Spleen (tissue), 11 donors: Measurements from ENCODE around the gene RGS10. TPM values are rescaled to one million over a fixed set of nuclear protein-coding genes. Genes with fewer than 3 reads are reported as not detected.
A peak's percentile ranks its signal among the peaks of the same experiment; 100 is the strongest.

ENCODE experiments used
- DNase-seq: peaks from one replicate; pipeline ENCODE4 v3.0.0-alpha.2; 2020
- H3K27ac ChIP-seq, 8 donors: fragments of 200-600 bp; sonication (generic) in 7 of 8; 1 replicate in 4 of 8; 2 replicates in 4 of 8; pipeline versions ENCODE4 v1.5.0 to v1.8.0; 2016 to 2021; ENCODE audit warnings: inconsistent platforms in 4 of 8, mild to moderate bottlenecking in 4 of 8, moderate library complexity in 1 of 8
- H3K27me3 ChIP-seq, 7 donors: fragments of 200-600 bp; sonication (generic) in 6 of 7; replicated peaks in 1 of 7; 1 replicate in 4 of 7; 2 replicates in 3 of 7; pipeline versions ENCODE4 v1.5.0 to v1.8.0; 2016 to 2021; ENCODE audit warnings: inconsistent platforms in 3 of 7, mild to moderate bottlenecking in 1 of 7
- H3K36me3 ChIP-seq, 6 donors: fragments of 200-600 bp; sonication (generic) in 5 of 6; 1 replicate in 4 of 6; 2 replicates in 2 of 6; pipeline versions ENCODE4 v1.5.0 to v1.8.0; 2016 to 2021; ENCODE audit warnings: inconsistent platforms in 2 of 6
- H3K4me1 ChIP-seq, 6 donors: fragments of 200-600 bp; sonication (generic) in 5 of 6; 1 replicate in 3 of 6; 2 replicates in 3 of 6; pipeline versions ENCODE4 v1.5.0 to v1.8.0; 2016 to 2021; ENCODE audit warnings: inconsistent platforms in 3 of 6
- H3K4me3 ChIP-seq, 8 donors: fragments of 200-600 bp; sonication (generic) in 7 of 8; 1 replicate in 4 of 8; 2 replicates in 4 of 8; pipeline versions ENCODE4 v1.5.0 to v1.8.0; 2016 to 2021; ENCODE audit warnings: inconsistent platforms in 4 of 8, mild to moderate bottlenecking in 4 of 8, moderate library complexity in 2 of 8
- H3K9me3 ChIP-seq, 8 donors: fragments of 200-600 bp; sonication (generic) in 7 of 8; 1 replicate in 4 of 8; 2 replicates in 4 of 8; pipeline versions ENCODE4 v1.5.0 to v1.8.0; 2016 to 2021; ENCODE audit warnings: inconsistent platforms in 4 of 8
- CTCF ChIP-seq, 11 experiments: fragments of 200-600 bp in 7 of 11; fragments of 450-650 bp in 4 of 11; sonication (generic) in 4 of 11; IDR thresholded peaks in 8 of 11; conservative IDR thresholded peaks in 3 of 11; 1 replicate in 7 of 11; 2 replicates in 4 of 11; pipeline versions ENCODE4 v1.4.0 to v1.8.0; 2016 to 2021; ENCODE audit warnings: antibody characterized with exemption in 11 of 11, inconsistent platforms in 4 of 11, mild to moderate bottlenecking in 1 of 11
- POLR2A ChIP-seq, 3 donors: fragments of 450-650 bp; IDR thresholded peaks; one replicate each; pipeline ENCODE4 v1.5.1; 2017; ENCODE audit warnings: antibody characterized with exemption in 3 of 3, mild to moderate bottlenecking in 1 of 3
- POLR2AphosphoS5 ChIP-seq, 3 donors: sonication (generic); formaldehyde crosslinking; IDR thresholded peaks; one replicate each; pipeline ENCODE4 v1.5.1; 2017; ENCODE audit warnings: antibody characterized with exemption in 3 of 3
- WGBS, 5 donors: extraction: QIAGEN DNeasy Blood & Tissue Kit in 3 of 5; methylation state at CpG; one replicate each; pipeline versions ENCODE4 v1.1.5 to v1.1.7; 2013 to 2018; 5-methylcytosine and 5-hydroxymethylcytosine counted together
- intact Hi-C: fragments of 100-400 bp; cut with DNase I; formaldehyde crosslinking; loops from one replicate; pipeline ENCODE4 v1.15.0; 2023; ENCODE audit warnings: low total_unique reads
- polyA plus RNA-seq, 3 donors: library from polyadenylated mRNA; stranded (reverse); fragments of 200-250 nt; gene quantifications; one replicate each; pipeline ENCODE4 v1.2.1, GENCODE V29; 2013
- total RNA-seq, 7 donors: library from RNA; depleted of rRNA in 3 of 7; stranded (reverse); fragments of >200 nt in 3 of 7; fragmentation: NEBNext Ultra II Directional in 4 of 7; extraction: Animal tissue kit (Norgen Biotek cat#: 25700) in 4 of 7; gene quantifications; one replicate each; pipeline versions ENCODE4 v1.1.0 to v1.2.1, GENCODE V29; 2016 to 2021
- donor health status: healthy with polysubstance abuse.
- donor health status: DM: no; HTN: no; CAD: no; lungs with moderate emphysema.
- donor health status: DM: no; HTN: no; CAD: no.
- donor health status: Bipolar disorder and iron deficiency.
- donor health status: healthy.
- donor health status: DM: no; HTN: no; CAD: no.
- donor health status: DM: yes; HTN: yes; CAD: no.

Gene RGS10
- total and polyA plus RNA-seq, 10 donors = 29.1 to 127 (median 49.6) TPM

- Histone ChIP-seq H3K9me3 (no peaks in the 10 kb centered on the region), H3K27me3 (no peaks in the 10 kb centered on the region), H3K4me1 (peaks cover 0 to 18% (median 7%) of the 10 kb centered on the region in 6 donors), H3K36me3 (no peaks in the 10 kb centered on the region), H3K4me3 (no peak overlapping the region), H3K27ac (peak overlapping the region in 4 of 8 donors; percentile 6 to 78 (median 56))
- DNase-seq = peak; percentile 51
- TF ChIP-seq POLR2A (IDR thresholded peaks at IDR 0.05) (no peak), POLR2AphosphoS5 (IDR thresholded peaks at IDR 0.05) (no peak), CTCF (IDR thresholded peaks at IDR 0.05 in 8 of 11, conservative IDR thresholded peaks at IDR 0.05 in 3 of 11) (no peak)
- 68 to 74% (median 71%) methylated on average over 9 of the region's 9 CpGs for WGBS, 5 donors
- intact Hi-C loops = no loop called here
Measured at GRCh38 chr10:119483839-119484238, 58.7 kb downstream of the RGS10 start.

DNA sequence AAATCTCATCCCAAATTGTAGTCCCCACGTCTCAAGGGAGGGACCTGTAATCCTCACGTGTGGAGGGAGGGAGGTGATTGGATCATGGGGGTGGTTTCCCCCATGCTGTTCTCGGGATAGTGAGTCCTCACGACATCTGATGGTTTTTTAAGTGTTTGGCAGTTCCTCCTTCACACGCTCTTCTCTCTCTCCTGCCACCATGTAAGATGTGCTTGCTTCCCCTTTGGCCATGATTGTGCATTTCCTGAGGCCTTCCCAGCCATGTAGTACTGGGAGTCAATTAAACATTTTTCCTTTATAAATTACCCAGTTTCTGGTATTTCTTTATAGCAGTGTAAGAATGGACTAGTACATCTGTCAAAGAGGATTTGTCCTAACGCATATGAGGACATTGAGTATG is 59.5 kb downstream of the RGS10 start:
- H3K9me3 ChIP-seq = no peaks in the 10 kb centered on the region
- no peaks in the 10 kb centered on the region for H3K27me3 ChIP-seq
- WGBS, 5 donors = 67 to 77% (median 76%) methylated on average over 6 of the region's 6 CpGs
- H3K4me3 ChIP-seq = no peak overlapping the region
- TF ChIP-seq POLR2AphosphoS5 (IDR thresholded peaks at IDR 0.05) (no peak), CTCF (IDR thresholded peaks at IDR 0.05 in 8 of 11, conservative IDR thresholded peaks at IDR 0.05 in 3 of 11) (no peak), POLR2A (IDR thresholded peaks at IDR 0.05) (no peak)
- H3K4me1 ChIP-seq = peaks cover 1 to 25% (median 14%) of the 10 kb centered on the region in 6 donors
- DNase-seq = no peak
- peak overlapping the region in 3 of 8 donors; percentile 41 to 78 (median 71) for H3K27ac ChIP-seq
- H3K36me3 ChIP-seq = no peaks in the 10 kb centered on the region
- intact Hi-C loops = no loop called here

- TF ChIP-seq POLR2AphosphoS5 (IDR thresholded peaks at IDR 0.05) = no peak
- TF ChIP-seq CTCF (IDR thresholded peaks at IDR 0.05 in 8 of 11, conservative IDR thresholded peaks at IDR 0.05 in 3 of 11) = no peak
- TF ChIP-seq POLR2A (IDR thresholded peaks at IDR 0.05) = no peak
- WGBS, 5 donors = 91 to 95% (median 94%) methylated on average over 12 of the region's 12 CpGs
Measured at GRCh38 chr10:119481781-119482426, 60.6 kb downstream of the RGS10 start.

DNA sequence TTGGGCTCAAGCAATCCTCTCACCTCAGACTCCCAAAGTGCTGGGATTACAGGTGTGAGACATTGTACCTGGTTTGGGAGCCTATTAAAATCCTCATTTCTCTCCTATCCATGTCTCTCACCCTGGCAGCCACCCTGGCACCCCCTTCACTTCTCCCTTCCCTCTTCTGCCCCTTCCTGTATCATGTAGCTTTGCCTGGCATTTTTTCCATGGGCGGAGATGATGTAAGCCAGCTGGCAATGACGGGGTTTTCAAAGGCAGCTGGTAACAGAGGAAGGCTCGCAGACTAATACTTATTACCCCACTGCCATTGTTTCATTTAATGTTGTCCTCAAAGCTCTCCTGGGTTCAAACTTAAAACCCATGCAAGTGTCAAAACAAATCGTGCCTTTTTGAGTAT is 61.9 kb downstream of the RGS10 start:
- intact Hi-C loops = no loop called here
- WGBS, 5 donors = 63 to 84% (median 69%) methylated on average over 4 of the region's 4 CpGs
- no peak overlapping the region for H3K4me3 ChIP-seq
- no peak overlapping the region for H3K27ac ChIP-seq
- peaks cover 4 to 44% (median 22%) of the 10 kb centered on the region in 6 donors for H3K4me1 ChIP-seq
- DNase-seq = no peak
- no peaks in the 10 kb centered on the region for H3K27me3 ChIP-seq
- TF ChIP-seq POLR2AphosphoS5 (IDR thresholded peaks at IDR 0.05) (no peak), CTCF (IDR thresholded peaks at IDR 0.05 in 8 of 11, conservative IDR thresholded peaks at IDR 0.05 in 3 of 11) (no peak), POLR2A (IDR thresholded peaks at IDR 0.05) (no peak)
- no peaks in the 10 kb centered on the region for H3K36me3 ChIP-seq
- no peaks in the 10 kb centered on the region for H3K9me3 ChIP-seq

More at GRCh38 chr10:119481781-119482426, 60.6 kb downstream of the RGS10 start:
- H3K27me3 ChIP-seq = no peaks in the 10 kb centered on the region
- intact Hi-C loops = no loop called here
- no peaks in the 10 kb centered on the region for H3K36me3 ChIP-seq
- peak; percentile 65 for DNase-seq
- no peak overlapping the region for H3K27ac ChIP-seq
- H3K4me3 ChIP-seq = no peak overlapping the region
- H3K9me3 ChIP-seq = no peaks in the 10 kb centered on the region
- peaks cover 4 to 36% (median 22%) of the 10 kb centered on the region in 6 donors for H3K4me1 ChIP-seq
